CD4-positive, alpha-beta T cell (primary cell): ENCODE data around the gene CCDC74A. TPM values are rescaled to one million over a fixed set of nuclear protein-coding genes. Genes with fewer than 3 reads are reported as not detected.
"Not testable (repeated sequence)": the region's sequence is repeated elsewhere in the genome, so short reads cannot be mapped to it uniquely, and the experiment has no call there.

Experiments used
- ATAC-seq: fragments of 200-7000 bp; cut with Tn5 transposase; one replicate; pipeline ENCODE4 v1.10.0; 2022; ENCODE audit warnings: mild to moderate bottlenecking; ENCODE audit not compliant: poor library complexity
- CTCF ChIA-PET: fragments of 350-600 bp; sonication (Branson Sonifier 250); formaldehyde crosslinking; loops from one replicate; lab custom pipeline; 2021; ENCODE audit warnings: antibody characterized with exemption, inconsistent platforms; lab: Charles Lee
- POLR2A ChIA-PET: fragments of 350-600 bp; sonication (Branson Sonifier 250); formaldehyde crosslinking; loops from one replicate; lab custom pipeline; 2021; ENCODE audit warnings: antibody characterized with exemption, inconsistent platforms; lab: Charles Lee
- DNase-seq, 14 experiments: peaks; one replicate each; pipeline ENCODE4 v3.0.0-alpha.2; 2013 to 2020; ENCODE audit warnings: mixed read lengths in 2 of 14
- H3K27ac ChIP-seq, 2 donors: one replicate each; pipeline versions ENCODE4 v1.5.1 to v1.7.0; 2013; ENCODE audit warnings: low read length in 2 of 2, low read depth in 1 of 2, mild to moderate bottlenecking in 1 of 2
- H3K27me3 ChIP-seq, 2 experiments: 1 replicate in 1 of 2; 2 replicates in 1 of 2; pipeline versions ENCODE4 v1.6.1 to v1.7.0; 2013; ENCODE audit warnings: low read length in 2 of 2, control low read depth in 1 of 2, mild to moderate bottlenecking in 1 of 2, moderate library complexity in 1 of 2; ENCODE audit not compliant: insufficient read depth in 2 of 2, control insufficient read depth in 1 of 2
- H3K36me3 ChIP-seq: one replicate; pipeline ENCODE4 v1.6.1; 2013; ENCODE audit warnings: low read length, control low read depth; ENCODE audit not compliant: insufficient read depth
- H3K4me1 ChIP-seq: one replicate; pipeline ENCODE4 v1.6.1; 2013; ENCODE audit warnings: low read length, control low read depth; ENCODE audit not compliant: insufficient read depth
- H3K4me3 ChIP-seq: one replicate; pipeline ENCODE4 v1.5.1; 2013; ENCODE audit warnings: mild to moderate bottlenecking, low read length, moderate library complexity
- H3K9me3 ChIP-seq, 2 experiments: 1 replicate in 1 of 2; 2 replicates in 1 of 2; pipeline versions ENCODE4 v1.6.1 to v1.7.0; 2013; ENCODE audit warnings: low read length in 2 of 2, mild to moderate bottlenecking in 2 of 2, control low read depth in 1 of 2, moderate library complexity in 1 of 2; ENCODE audit not compliant: control insufficient read depth in 1 of 2, insufficient read depth in 1 of 2
- H3K27ac Mint-ChIP-seq: one replicate; pipeline ENCODE4 v1.8.0; 2020; ENCODE audit warnings: mixed read lengths
- H3K27me3 Mint-ChIP-seq: one replicate; pipeline ENCODE4 v1.8.0; 2021; ENCODE audit warnings: mixed read lengths
- H3K36me3 Mint-ChIP-seq: one replicate; pipeline ENCODE4 v1.8.0; 2021; ENCODE audit warnings: low read depth, mixed read lengths
- H3K4me1 Mint-ChIP-seq: one replicate; pipeline ENCODE4 v1.8.0; 2021; ENCODE audit warnings: low read depth, mixed read lengths
- H3K4me3 Mint-ChIP-seq: one replicate; pipeline ENCODE4 v1.8.0; 2020; ENCODE audit warnings: mild to moderate bottlenecking, mixed read lengths
- H3K9me3 Mint-ChIP-seq: one replicate; pipeline ENCODE4 v1.8.0; 2020; ENCODE audit warnings: mixed read lengths
- CTCF ChIP-seq: fragments of 200-600 bp; IDR thresholded peaks from one replicate; pipeline ENCODE4 v1.8.0; 2022; ENCODE audit warnings: antibody characterized with exemption, mild to moderate bottlenecking
- intact Hi-C, 2 experiments: fragments of 100-400 bp; cut with DNase I in 1 of 2; cut with micrococcal nuclease in 1 of 2; formaldehyde crosslinking; loops; one replicate each; pipeline versions ENCODE4 v1.15.1 to v1.9.0; 2023 to 2025; cut with DNase I, micrococcal nuclease
- total RNA-seq, 174 experiments: library from RNA in 2 of 174; stranded (reverse) in 2 of 174; gene quantifications; one replicate each; pipeline ENCODE4 v1.2.3 and lab custom pipeline; 2021 to 2026

Gene CCDC74A
- total RNA-seq, 2 experiments from 2014 or later = 0.50 to 0.60 TPM

GRCh38 chr2:131483981-131484820 is 43.5 kb upstream of the CCDC74A start:
- H3K4me1 Mint-ChIP-seq, ATAC-seq, H3K4me1 ChIP-seq, H3K27ac Mint-ChIP-seq, DNase-seq, H3K27ac ChIP-seq, H3K4me3 Mint-ChIP-seq, H3K27me3 Mint-ChIP-seq, intact Hi-C loops, CTCF ChIA-PET, H3K9me3 ChIP-seq, H3K4me3 ChIP-seq, H3K27me3 ChIP-seq, POLR2A ChIA-PET, H3K9me3 Mint-ChIP-seq: not testable (repeated sequence)
- H3K36me3 Mint-ChIP-seq = peaks cover 17% of the 10 kb centered on the region
- H3K36me3 ChIP-seq = peaks cover 10% of the 10 kb centered on the region

- H3K27ac Mint-ChIP-seq, POLR2A ChIA-PET, CTCF ChIA-PET: not testable (repeated sequence)
Measured at GRCh38 chr2:131484906-131485460, 42.7 kb upstream of the CCDC74A start.

DNA sequence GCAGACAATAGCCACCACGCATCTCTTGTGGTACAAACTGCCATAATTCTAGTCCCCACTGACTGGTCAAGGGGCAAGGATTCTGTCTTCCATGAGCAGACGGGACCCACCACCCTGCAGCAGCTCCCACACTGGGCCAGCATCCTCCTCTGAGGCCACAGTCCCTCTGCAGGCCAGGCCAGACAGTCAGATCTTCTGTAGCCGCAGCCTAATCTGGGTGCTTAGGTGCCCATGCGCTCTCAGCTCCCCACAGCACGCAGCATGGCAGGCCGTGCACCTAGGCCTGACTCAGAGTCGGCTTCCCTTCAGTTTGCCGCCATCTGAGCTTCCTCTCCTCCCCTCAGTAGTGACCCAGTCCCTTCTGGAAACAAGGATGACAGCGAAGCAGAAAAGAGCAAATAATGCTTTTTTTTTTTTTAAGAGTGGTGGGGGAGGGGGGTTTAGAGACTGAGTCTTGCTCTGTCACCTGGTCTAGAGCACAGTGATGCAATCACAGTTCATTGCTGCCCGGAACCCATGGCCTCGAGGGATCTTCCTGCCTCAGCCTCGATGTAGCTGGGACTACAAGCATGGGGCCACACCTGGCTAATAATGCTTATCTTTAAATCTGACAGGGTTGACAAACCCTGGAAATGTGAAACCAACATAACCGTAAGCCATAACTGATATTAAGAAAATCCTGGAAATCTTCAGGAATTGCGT is 41.3 kb upstream of the CCDC74A start:
- H3K36me3 ChIP-seq = peaks cover 10% of the 10 kb centered on the region
- H3K9me3 Mint-ChIP-seq, H3K4me3 Mint-ChIP-seq, H3K27ac ChIP-seq, H3K27ac Mint-ChIP-seq, H3K4me1 Mint-ChIP-seq, H3K27me3 ChIP-seq, H3K27me3 Mint-ChIP-seq, H3K4me3 ChIP-seq, DNase-seq, POLR2A ChIA-PET, ATAC-seq, CTCF ChIA-PET, intact Hi-C loops, H3K9me3 ChIP-seq: not testable (repeated sequence)
- peaks cover 25% of the 10 kb centered on the region for H3K4me1 ChIP-seq
- peaks cover 26% of the 10 kb centered on the region for H3K36me3 Mint-ChIP-seq

More at GRCh38 chr2:131484906-131485460, 42.7 kb upstream of the CCDC74A start:
- Histone ChIP-seq H3K4me1 (peaks cover 11% of the 10 kb centered on the region), H3K36me3 (peaks cover 10% of the 10 kb centered on the region)
- H3K27ac ChIP-seq, H3K27me3 ChIP-seq, H3K4me1 Mint-ChIP-seq, H3K4me3 Mint-ChIP-seq, ATAC-seq, DNase-seq, H3K27me3 Mint-ChIP-seq, H3K4me3 ChIP-seq, H3K9me3 ChIP-seq, H3K9me3 Mint-ChIP-seq, intact Hi-C loops: not testable (repeated sequence)
- peaks cover 17% of the 10 kb centered on the region for H3K36me3 Mint-ChIP-seq

- intact Hi-C loops = no loop called here
- peaks cover 27% of the 10 kb centered on the region for H3K36me3 Mint-ChIP-seq
- peak in 1 of 14 experiments; percentile 29 for DNase-seq
- CTCF ChIA-PET = interaction anchor here (0.6 kb wide), 1 partner anchor 76 kb away, joined by 4 read pairs; no protein-coding TSS in a partner anchor
- H3K4me3 Mint-ChIP-seq = no peak overlapping the region
- H3K27me3 Mint-ChIP-seq = no peaks in the 10 kb centered on the region
- no peaks in the 10 kb centered on the region for H3K9me3 Mint-ChIP-seq
- Histone ChIP-seq H3K4me3 (no peak overlapping the region), H3K4me1 (peaks cover 32% of the 10 kb centered on the region), H3K36me3 (peaks cover 10% of the 10 kb centered on the region), H3K27me3 (no peaks in the 10 kb centered on the region), H3K27ac (no peak overlapping the region), H3K9me3 (no peaks in the 10 kb centered on the region)
- no peak for TF ChIP-seq CTCF
- H3K27ac Mint-ChIP-seq = no peak overlapping the region
- ATAC-seq = no peak
- peaks cover 17% of the 10 kb centered on the region for H3K4me1 Mint-ChIP-seq
- POLR2A ChIA-PET = no interaction called here
Measured at GRCh38 chr2:131488306-131489205, 39.1 kb upstream of the CCDC74A start.

GRCh38 chr2:131490616-131491468 is 36.8 kb upstream of the CCDC74A start:
- peak overlapping the region; percentile 62 for H3K4me3 ChIP-seq
- intact Hi-C loops = loop anchor here in 1 of 2 experiments (5.0 to 10.0 kb wide), 8 partner anchors 191 to 1309 kb away; partner anchors contain the start of genes FAM168B, IMP4, MZT2B and PLEKHB2
- peaks cover 45% of the 10 kb centered on the region for H3K4me1 ChIP-seq
- POLR2A ChIA-PET, CTCF ChIA-PET, H3K27me3 ChIP-seq, H3K27me3 Mint-ChIP-seq, H3K36me3 ChIP-seq, H3K9me3 ChIP-seq, H3K9me3 Mint-ChIP-seq: not testable (repeated sequence)
- peak overlapping the region in 1 of 2 donors; percentile 41 for H3K27ac ChIP-seq
- DNase-seq = peak in 11 of 14 experiments; percentile 7 to 56 (median 37)
- Mint-ChIP-seq H3K4me1 (peaks cover 28% of the 10 kb centered on the region), H3K4me3 (peak overlapping the region; percentile 92), H3K27ac (peak overlapping the region; percentile 93), H3K36me3 (peaks cover 32% of the 10 kb centered on the region)
- peak; percentile 13 for ATAC-seq
